Stimulated activated CD8-positive, alpha-beta memory T cell treated with anti-CD3 and anti-CD28 coated beads, Interleukin-2, amount 100 ng/mL, for 48 hours (primary cell): Measurements from ENCODE around the gene ADAMTSL1.

Source experiments
- DNase-seq, 2 donors: peaks; one replicate each; pipeline ENCODE4 v3.0.0-alpha.2; 2020; ENCODE audit warnings: low read depth in 2 of 2

The ADAMTSL1 gene

DNA sequence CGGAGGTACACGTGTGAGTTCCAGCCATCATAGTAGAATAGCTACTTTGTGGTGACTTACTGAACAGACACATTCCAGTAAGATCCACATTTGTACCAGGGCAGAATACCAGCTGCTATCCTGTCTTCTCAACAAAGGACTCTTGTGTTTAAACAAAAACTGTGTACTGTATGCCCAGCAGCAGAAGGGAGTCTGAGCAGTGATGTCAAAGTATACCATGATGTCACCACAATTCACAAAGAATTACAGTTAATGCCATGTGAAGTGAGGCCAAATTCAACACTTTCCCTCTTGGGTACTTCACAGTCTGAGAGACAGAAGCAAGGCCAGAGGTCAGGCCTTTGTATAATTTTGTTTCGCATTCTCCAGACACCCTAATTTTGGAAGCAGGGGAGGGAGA, 137.0 kb downstream of the ADAMTSL1 start:
- DNase-seq = no peak

- no peak for DNase-seq
These were observed 138.0 kb downstream of the ADAMTSL1 start for GRCh38 chr9:18611971-18612370.

GRCh38 chr9:18614116-18614515, 140.2 kb downstream of the ADAMTSL1 start:
- no peak for DNase-seq

DNA sequence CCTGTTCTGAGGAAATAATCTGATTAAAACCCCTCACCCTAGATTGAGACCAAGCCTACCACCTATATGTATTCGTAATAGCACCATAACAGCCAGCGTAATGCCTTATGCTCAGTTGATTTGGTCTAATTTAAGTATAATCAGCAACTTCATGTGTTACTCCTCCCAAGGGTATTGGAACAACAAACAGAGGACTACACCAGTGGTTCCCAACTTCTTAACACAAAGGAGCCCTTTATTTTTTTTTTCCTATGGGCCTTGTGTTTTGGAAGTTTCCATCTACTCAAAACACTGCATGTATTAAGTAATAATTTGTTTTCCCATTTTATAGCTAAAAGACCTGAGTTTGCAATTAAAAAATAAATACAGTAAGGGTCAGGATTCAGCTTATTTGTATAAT, 140.7 kb downstream of the ADAMTSL1 start:
- DNase-seq = no peak

DNA sequence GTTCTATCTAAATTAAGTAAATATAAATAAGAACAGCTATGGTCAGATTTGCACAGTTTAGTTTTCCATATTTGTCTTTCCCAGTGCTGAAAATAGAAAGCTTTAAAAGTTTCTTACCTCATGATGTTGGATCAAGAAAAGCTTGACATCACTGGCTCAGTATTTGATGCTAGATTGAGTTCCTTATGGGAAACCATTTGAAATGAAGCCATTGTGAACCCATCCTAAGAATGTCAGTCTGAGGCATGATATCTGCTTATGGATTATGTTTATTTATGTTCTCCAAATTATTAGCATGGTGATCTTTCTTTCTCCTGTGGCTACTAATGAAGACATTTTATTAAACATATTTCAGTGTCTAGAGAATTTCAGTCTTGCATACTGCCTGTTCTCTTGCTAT, 143.0 kb downstream of the ADAMTSL1 start:
- DNase-seq = no peak

- DNase-seq = no peak
These were observed 143.8 kb downstream of the ADAMTSL1 start for GRCh38 chr9:18617759-18618158.

DNA sequence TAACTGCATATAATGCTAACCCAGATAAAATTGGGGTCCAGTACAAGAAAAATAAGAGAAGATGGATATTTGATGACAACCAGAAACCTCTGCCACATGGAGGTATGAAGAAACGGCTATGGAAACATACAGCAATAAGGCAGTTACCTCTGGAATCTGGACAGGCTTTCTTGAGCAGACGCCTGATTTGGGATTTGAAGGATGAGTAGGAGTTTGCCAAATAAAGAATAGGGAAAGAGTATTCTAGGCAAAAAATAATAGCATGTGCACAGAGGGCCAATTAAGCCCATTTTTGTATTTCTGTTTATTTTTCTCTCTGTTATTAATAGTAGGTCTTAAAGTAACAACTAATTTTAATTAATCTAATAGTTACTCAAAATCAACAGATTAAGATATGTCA, 144.9 kb downstream of the ADAMTSL1 start:
- no peak for DNase-seq

GRCh38 chr9:18622186-18622836, 148.4 kb downstream of the ADAMTSL1 start:
- no peak for DNase-seq

GRCh38 chr9:18623221-18624079, 149.5 kb downstream of the ADAMTSL1 start:
- DNase-seq = no peak

GRCh38 chr9:18626046-18626698, 152.2 kb downstream of the ADAMTSL1 start:
- DNase-seq = no peak

GRCh38 chr9:18629136-18629535, 155.2 kb downstream of the ADAMTSL1 start:
- DNase-seq = no peak

DNA sequence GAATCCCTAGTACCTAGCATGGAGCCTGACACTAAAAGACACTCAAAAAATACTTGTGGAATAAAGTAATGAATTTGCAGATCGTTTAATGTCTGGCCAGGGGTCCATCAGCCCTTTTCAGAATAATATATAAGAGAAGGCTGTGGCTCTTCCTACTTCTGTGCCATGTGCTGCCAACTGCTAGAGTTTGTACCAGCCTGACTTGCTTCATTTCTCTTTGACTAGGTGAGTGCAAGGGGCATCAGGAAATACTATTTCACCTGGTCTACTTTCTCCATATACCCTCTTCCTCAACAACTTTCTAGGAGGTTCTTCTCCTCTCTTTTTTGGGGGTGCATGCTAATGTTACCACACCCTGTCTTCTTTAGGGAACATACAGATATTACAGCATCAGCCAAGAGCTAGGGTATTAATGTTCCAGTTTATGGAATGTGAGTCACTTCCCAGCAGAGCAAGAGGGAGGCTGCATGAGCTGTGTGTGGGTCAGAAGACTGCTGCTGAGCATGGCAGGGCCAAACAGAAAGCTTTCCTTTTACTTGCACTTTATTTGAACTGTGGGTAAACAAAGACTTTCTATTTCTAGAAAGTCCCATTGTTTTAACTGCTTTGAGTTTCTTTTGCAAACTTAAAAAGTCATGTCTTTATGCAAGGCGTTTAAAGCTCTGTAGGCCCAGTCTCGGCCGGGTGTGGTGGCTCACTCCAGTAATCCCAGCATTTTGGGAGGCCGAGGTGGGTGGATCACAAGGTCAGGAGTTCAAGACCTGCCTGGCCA, 158.9 kb downstream of the ADAMTSL1 start:
- no peak for DNase-seq

GRCh38 chr9:18636781-18637180, 162.8 kb downstream of the ADAMTSL1 start:
- no peak for DNase-seq

- no peak for DNase-seq
These were observed 164.7 kb downstream of the ADAMTSL1 start for GRCh38 chr9:18638371-18639249.

- no peak for DNase-seq
These were observed 166.0 kb downstream of the ADAMTSL1 start for GRCh38 chr9:18639911-18640310.

DNA sequence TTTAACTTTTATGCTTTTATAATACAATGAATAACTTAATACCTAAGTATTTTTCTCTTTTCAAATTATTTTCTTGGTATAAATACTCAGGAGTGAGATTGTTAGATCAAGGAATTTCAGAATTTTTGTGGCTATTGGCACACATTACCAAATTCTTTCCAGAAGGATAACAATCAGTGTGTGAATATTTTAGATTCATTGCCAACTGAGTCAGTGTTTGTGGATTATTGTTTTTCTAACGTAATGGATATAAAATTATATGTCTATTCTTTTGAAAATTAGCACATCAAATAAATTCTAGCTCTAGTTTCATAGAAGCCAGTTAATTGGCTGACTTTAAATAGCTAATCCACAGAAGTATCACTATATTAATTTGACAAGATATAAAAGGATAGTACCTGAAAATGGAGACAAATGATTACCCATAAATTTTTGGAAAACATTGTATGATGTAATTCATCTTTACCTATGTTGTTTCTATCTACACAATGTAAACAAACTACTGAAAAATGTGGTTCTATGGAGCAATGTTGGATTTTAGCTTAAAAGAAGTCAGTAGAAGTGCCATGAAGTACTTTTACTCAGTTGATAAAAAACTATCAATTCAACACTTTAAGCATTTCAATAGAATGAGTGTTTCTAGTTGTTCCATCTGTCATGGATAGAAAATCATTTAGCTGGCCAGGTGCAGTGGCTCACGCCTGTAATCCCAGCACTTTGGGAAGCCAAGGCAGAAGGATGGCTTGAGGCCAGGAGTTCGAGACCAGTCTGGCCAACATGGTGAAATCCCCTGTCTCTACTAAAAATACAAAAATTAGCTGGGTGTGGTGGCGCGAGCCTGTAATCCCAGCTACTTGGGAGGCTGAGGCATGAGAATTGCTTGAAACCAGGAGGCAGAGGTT, 185.1 kb downstream of the ADAMTSL1 start:
- DNase-seq = no peak

DNA sequence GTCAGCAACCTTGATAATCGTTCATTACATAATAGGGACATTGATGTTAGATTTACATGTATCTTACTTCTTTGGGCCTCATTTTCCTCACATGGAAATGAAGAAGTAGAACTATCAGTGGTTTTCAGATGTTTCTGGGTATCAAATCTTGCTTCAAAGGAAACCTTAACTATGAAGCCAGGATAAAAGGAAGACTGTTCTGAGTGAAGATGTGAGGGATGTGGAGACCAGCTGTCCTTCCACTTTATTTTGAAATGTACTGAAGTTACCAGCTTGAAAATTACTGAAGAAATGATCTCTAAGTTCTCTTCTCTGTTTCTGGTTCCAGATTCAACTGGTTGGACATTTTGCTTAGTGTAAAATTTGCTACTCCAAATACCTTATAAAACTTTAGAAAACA, 186.0 kb downstream of the ADAMTSL1 start:
- DNase-seq = no peak

DNA sequence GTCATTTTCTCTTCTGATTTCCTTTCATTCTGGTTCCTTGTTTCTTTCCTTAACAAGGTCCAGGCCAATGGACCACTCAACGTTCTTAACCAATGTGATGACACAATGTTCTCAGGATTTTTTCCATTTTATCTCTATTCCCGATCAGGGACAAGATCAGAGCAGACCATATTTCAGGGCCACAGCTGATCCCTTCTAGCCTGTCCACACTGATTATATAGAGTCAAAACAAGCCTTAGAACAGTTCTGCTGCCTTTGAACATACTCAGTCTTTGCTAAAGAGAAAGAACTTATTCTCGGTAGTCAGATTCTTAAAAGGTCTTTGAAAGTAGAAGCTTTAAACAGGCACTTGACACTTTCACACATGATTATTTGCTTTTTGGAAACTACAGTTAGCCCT, 188.4 kb downstream of the ADAMTSL1 start:
- no peak for DNase-seq

GRCh38 chr9:18665947-18666346, 192.0 kb downstream of the ADAMTSL1 start:
- DNase-seq = no peak

GRCh38 chr9:18666348-18666747, 192.4 kb downstream of the ADAMTSL1 start:
- DNase-seq = no peak
